ENCODE data around the gene MACROH2A1. TPM values are rescaled to one million over a fixed set of nuclear protein-coding genes. Genes with fewer than 3 reads are reported as not detected.

Gene MACROH2A1
- total and polyA plus RNA-seq, 2 of the 4 experiments (the other 2 are of a cell fraction): 122 to 126 TPM

GRCh38 chr5:135360278-135361274 lies 38.5 kb downstream of the MACROH2A1 start (continued):
- TF ChIP-seq BHLHE40 (IDR thresholded peaks at IDR 0.05; ENCODE audit: low read depth, low read length) (no peak), CEBPB (IDR thresholded peaks at IDR 0.05; ENCODE audit: low read depth, low read length) (no peak), POLR2A (IDR thresholded peaks at IDR 0.05; ENCODE audit: low read depth, low read length) (no peak)

- DNase-seq (peak; percentile 54), ATAC-seq (ENCODE audit: low read depth) (no peak)
- peak overlapping the region; percentile 61; the same call in 1 of the 2 replicates for H3K23ac ChIP-seq (ENCODE audit: low read depth, low read length)
- no peak overlapping the region for H2AFZ ChIP-seq (replicated peaks; ENCODE audit: low read length, poor library complexity)
- no peak overlapping the region for H2BK15ac ChIP-seq (ENCODE audit: low read depth, low read length)
- H3K4me1 ChIP-seq (ENCODE audit: control insufficient read depth, insufficient read depth, low read length): peaks cover 40% of the 10 kb centered on the region
- H3K4me3 ChIP-seq (ENCODE audit: insufficient read depth, low read depth, low read length): no peak overlapping the region
- TF ChIP-seq MAZ (IDR thresholded peaks at IDR 0.05; ENCODE audit: borderline replicate concordance, low read depth, low read length) (no peak), CEBPB (IDR thresholded peaks at IDR 0.05; ENCODE audit: low read depth, low read length) (peak; percentile 63; the same call in 1 of the 2 replicates), SMC3 (IDR thresholded peaks at IDR 0.05; ENCODE audit: low read depth, low read length) (no peak), RFX5 (IDR thresholded peaks at IDR 0.05; ENCODE audit: low read depth, low read length) (no peak)
- H4K91ac ChIP-seq (ENCODE audit: insufficient read depth, low read depth, low read length): no peak overlapping the region
- in situ Hi-C loops (cut with MboI; ENCODE audit: low sequenced_read_pairs) (no loop called here), intact Hi-C loops (cut with micrococcal nuclease) (loop anchor here (10.0 kb wide), 1 partner anchor 195 kb away; no protein-coding TSS in a partner anchor), dilution Hi-C loops (cut with HindIII; ENCODE audit: low sequenced_read_pairs, unreplicated experiment) (no loop called here)
- H3K4me2 ChIP-seq (ENCODE audit: low read depth, low read length): no peak overlapping the region
- CTCF ChIA-PET: interaction anchor here (1.0 kb wide), 1 partner anchor 66 kb away, joined by 3 read pairs; no protein-coding TSS in a partner anchor
- H3K9me1 ChIP-seq (ENCODE audit: insufficient read depth, low read length): peaks cover 47% of the 10 kb centered on the region
- peaks cover 14% of the 10 kb centered on the region for H4K20me1 ChIP-seq (ENCODE audit: insufficient read depth, low read length)
- no peaks in the 10 kb centered on the region for H3K27me3 ChIP-seq (ENCODE audit: control insufficient read depth, insufficient read depth, low read length)
- no peak overlapping the region for H2BK20ac ChIP-seq (ENCODE audit: low read depth, low read length)
- peaks cover 28 to 74% of the 10 kb centered on the region in 2 experiments for H3K79me1 ChIP-seq (ENCODE audit: low read depth in 1 of 2, low read length in 2 of 2)
- H3K9ac ChIP-seq (ENCODE audit: low read depth, low read length): no peak overlapping the region
- H2AK9ac ChIP-seq (replicated peaks; ENCODE audit: low read depth, low read length, poor library complexity): no peak overlapping the region
- H4K8ac ChIP-seq (ENCODE audit: low read depth in 2 of 2, low read length in 2 of 2): no peak overlapping the region
- H3K56ac ChIP-seq (ENCODE audit: extremely low read depth, insufficient read depth, low read length): no peak overlapping the region
- peaks cover 13% of the 10 kb centered on the region for H3K36me3 ChIP-seq (ENCODE audit: control insufficient read depth, insufficient read depth, low read length)
- POLR2A ChIA-PET (ENCODE audit: unreplicated experiment): no interaction called here
- no peak overlapping the region for H3K18ac ChIP-seq (ENCODE audit: low read depth, low read length)
- no peak overlapping the region for H2AK5ac ChIP-seq (ENCODE audit: low read depth, low read length)
- H3K27ac ChIP-seq (ENCODE audit: insufficient read depth, low read length): no peak overlapping the region
- no peaks in the 10 kb centered on the region for H3K9me3 ChIP-seq (ENCODE audit: control insufficient read depth, insufficient read depth, low read length)
- H4K5ac ChIP-seq (ENCODE audit: low read depth, low read length): no peak overlapping the region
- H2BK5ac ChIP-seq (ENCODE audit: low read depth, low read length, poor library complexity, severe bottlenecking): no peak overlapping the region
- no CpG with 5 or more reads among the region's 8 CpGs for WGBS, 2 experiments (ENCODE audit: extremely low coverage in 2 of 2, insufficient read length in 1 of 2)
- no peak overlapping the region; the same call in 1 of the 2 replicates for H3K14ac ChIP-seq (replicated peaks; ENCODE audit: low read depth, low read length)
- H3K4ac ChIP-seq (ENCODE audit: low read depth, low read length): peak overlapping the region; percentile 10; the same call in 1 of the 2 replicates
- H2BK120ac ChIP-seq (ENCODE audit: low read depth, low read length): no peak overlapping the region; the same call in 1 of the 2 replicates
- BruUV-seq (replicated peaks): no TSS peak
Observed at GRCh38 chr5:135359374-135360165, 39.5 kb downstream of the MACROH2A1 start.

Measured in IMR-90 (cell line).